H9 (cell line): ENCODE data around the gene AKR1E2. TPM values are rescaled to one million over a fixed set of nuclear protein-coding genes. Genes with fewer than 3 reads are reported as not detected.

ENCODE experiments used
- DNase-seq: peaks from one replicate; pipeline ENCODE4 v3.0.0-alpha.2; 2017
- H2AFZ ChIP-seq: one replicate; pipeline ENCODE4 v1.6.1; 2013; ENCODE audit warnings: mild to moderate bottlenecking, low read length, control low read depth, moderate library complexity
- H2AK5ac ChIP-seq: 2 replicates; pipeline ENCODE4 v1.6.1; 2013; ENCODE audit warnings: low read length, control low read depth, mixed read lengths; ENCODE audit not compliant: insufficient read length
- H2BK120ac ChIP-seq: one replicate; pipeline ENCODE4 v1.6.1; 2013; ENCODE audit warnings: low read depth, mild to moderate bottlenecking, low read length, control low read depth, inconsistent platforms; ENCODE audit not compliant: poor library complexity, severe bottlenecking
- H2BK12ac ChIP-seq: 2 replicates; pipeline ENCODE4 v1.6.1; 2013; ENCODE audit warnings: low read length, control low read depth, mixed read lengths, low read depth; ENCODE audit not compliant: insufficient read length
- H2BK15ac ChIP-seq: 2 replicates; pipeline ENCODE4 v1.6.1; 2013; ENCODE audit warnings: low read depth, low read length, control low read depth
- H2BK20ac ChIP-seq: one replicate; pipeline ENCODE4 v1.6.1; 2013; ENCODE audit warnings: low read depth, mild to moderate bottlenecking, low read length, control low read depth, inconsistent platforms; ENCODE audit not compliant: poor library complexity, severe bottlenecking
- H2BK5ac ChIP-seq: 2 replicates; pipeline ENCODE4 v1.6.1; 2013; ENCODE audit warnings: low read length, control low read depth, mixed read lengths; ENCODE audit not compliant: insufficient read length
- H3K14ac ChIP-seq: 2 replicates; pipeline ENCODE4 v1.6.1; 2013; ENCODE audit warnings: low read length, control low read depth; ENCODE audit not compliant: insufficient read depth
- H3K18ac ChIP-seq: 2 replicates; pipeline ENCODE4 v1.6.1; 2013; ENCODE audit warnings: low read depth, mild to moderate bottlenecking, mixed read lengths, low read length, control low read depth; ENCODE audit not compliant: insufficient read length
- H3K23ac ChIP-seq: 2 replicates; pipeline ENCODE4 v1.6.1; 2013; ENCODE audit warnings: low read length, control low read depth, mixed read lengths, low read depth; ENCODE audit not compliant: insufficient read length
- H3K23me2 ChIP-seq: 2 replicates; pipeline ENCODE4 v1.6.1; 2013; ENCODE audit warnings: low read depth, mild to moderate bottlenecking, mixed read lengths, low read length, control low read depth; ENCODE audit not compliant: insufficient read length, poor library complexity, severe bottlenecking
- H3K27ac ChIP-seq: 2 replicates; pipeline ENCODE4 v1.5.1; 2013; ENCODE audit warnings: low read length, control low read depth, mixed read lengths, low read depth; ENCODE audit not compliant: insufficient read length
- H3K27me3 ChIP-seq: 2 replicates; pipeline ENCODE4 v1.6.1; 2013; ENCODE audit warnings: low read length, control low read depth, inconsistent platforms; ENCODE audit not compliant: insufficient read depth
- H3K4ac ChIP-seq: 2 replicates; pipeline ENCODE4 v1.6.1; 2013; ENCODE audit warnings: low read depth, mild to moderate bottlenecking, control low read depth, inconsistent platforms, low read length, moderate library complexity
- H3K4me1 ChIP-seq: 2 replicates; pipeline ENCODE4 v1.6.1; 2013; ENCODE audit warnings: low read length, control low read depth, inconsistent platforms; ENCODE audit not compliant: insufficient read depth
- H3K4me2 ChIP-seq: 2 replicates; pipeline ENCODE4 v1.6.1; 2013; ENCODE audit warnings: low read length, control low read depth, mixed read lengths; ENCODE audit not compliant: insufficient read length, insufficient read depth
- H3K56ac ChIP-seq: 2 replicates; pipeline ENCODE4 v1.6.1; 2013; ENCODE audit warnings: low read depth, mild to moderate bottlenecking, mixed read lengths, low read length, control low read depth; ENCODE audit not compliant: insufficient read length
- H3K79me1 ChIP-seq: 2 replicates; pipeline ENCODE4 v1.6.1; 2013; ENCODE audit warnings: low read depth, mild to moderate bottlenecking, moderate library complexity, low read length, control low read depth, inconsistent platforms; ENCODE audit not compliant: insufficient read depth, poor library complexity, severe bottlenecking
- H3K79me2 ChIP-seq: 2 replicates; pipeline ENCODE4 v1.6.1; 2013; ENCODE audit warnings: low read length, control low read depth, inconsistent platforms; ENCODE audit not compliant: insufficient read depth
- H3K9ac ChIP-seq: 2 replicates; pipeline ENCODE4 v1.6.1; 2013; ENCODE audit warnings: low read length, control low read depth, mixed read lengths; ENCODE audit not compliant: insufficient read length; ENCODE audit errors: extremely low read depth
- H3K9me3 ChIP-seq: one replicate; pipeline ENCODE4 v1.6.1; 2013; ENCODE audit warnings: low read depth, low read length, inconsistent platforms; ENCODE audit not compliant: control insufficient read depth
- H3T11ph ChIP-seq: one replicate; pipeline ENCODE4 v1.6.1; 2013; ENCODE audit warnings: mild to moderate bottlenecking, low read length, control low read depth, inconsistent platforms
- H4K20me1 ChIP-seq: one replicate; pipeline ENCODE4 v1.6.1; 2013; ENCODE audit not compliant: control insufficient read depth, insufficient read length, insufficient read depth
- H4K5ac ChIP-seq: 2 replicates; pipeline ENCODE4 v1.6.1; 2013; ENCODE audit warnings: low read depth, mild to moderate bottlenecking, mixed read lengths, low read length, control low read depth; ENCODE audit not compliant: insufficient read length
- H4K8ac ChIP-seq: replicated peaks from 2 replicates; pipeline ENCODE4 v1.6.1; 2013; ENCODE audit warnings: low read length, control low read depth, mixed read lengths, low read depth; ENCODE audit not compliant: insufficient read length
- H4K91ac ChIP-seq: 2 replicates; pipeline ENCODE4 v1.6.1; 2013; ENCODE audit warnings: low read depth, mild to moderate bottlenecking, moderate library complexity, mixed read lengths, low read length, control low read depth; ENCODE audit not compliant: insufficient read length
- H3K27ac Mint-ChIP-seq, 3 experiments: 2 replicates in 2 of 3; 3 replicates in 1 of 3; pipeline ENCODE4 v1.8.0; 2020 to 2021; ENCODE audit warnings: mixed read lengths in 3 of 3, mild to moderate bottlenecking in 1 of 3, moderate library complexity in 1 of 3
- H3K27me3 Mint-ChIP-seq: 2 replicates; pipeline ENCODE4 v1.8.0; 2021; ENCODE audit warnings: low read depth, mild to moderate bottlenecking, moderate library complexity, mixed read lengths
- H3K36me3 Mint-ChIP-seq, 3 experiments: 2 replicates in 2 of 3; 3 replicates in 1 of 3; pipeline ENCODE4 v1.8.0; 2020 to 2021; ENCODE audit warnings: low read depth in 3 of 3, mixed read lengths in 3 of 3; ENCODE audit not compliant: insufficient read depth in 1 of 3
- H3K4me1 Mint-ChIP-seq, 2 experiments: 2 replicates each; pipeline ENCODE4 v1.8.0; 2020; ENCODE audit warnings: mixed read lengths in 2 of 2
- H3K4me3 Mint-ChIP-seq, 2 experiments: 2 replicates in 1 of 2; 3 replicates in 1 of 2; pipeline ENCODE4 v1.8.0; 2020 to 2021; ENCODE audit warnings: mild to moderate bottlenecking in 2 of 2, mixed read lengths in 2 of 2, moderate library complexity in 1 of 2
- H3K9me3 Mint-ChIP-seq, 2 experiments: 2 replicates in 1 of 2; 3 replicates in 1 of 2; pipeline ENCODE4 v1.8.0; 2020; ENCODE audit warnings: mild to moderate bottlenecking in 2 of 2, mixed read lengths in 2 of 2, moderate library complexity in 1 of 2
- WGBS: extraction: QIAGEN DNeasy Blood & Tissue Kit; methylation state at CpG from one replicate; pipeline ENCODE4 v1.1.7; 2013; ENCODE audit warnings: missing lambda C conversion rate, low lambda C conversion rate, mixed read lengths; ENCODE audit not compliant: insufficient read length; ENCODE audit errors: extremely low coverage; 5-methylcytosine and 5-hydroxymethylcytosine counted together
- total RNA-seq: library from RNA; stranded (reverse); gene quantifications from 2 replicates; pipeline ENCODE4 v1.2.1, GENCODE V29; 2021
- TF ChIP-seq, protein P1 (sequence below): fragments of 200-600 bp; sonication (generic); conservative IDR thresholded peaks from 3 replicates; pipeline ENCODE4 v1.8.0; 2021; ENCODE audit warnings: antibody characterized with exemption, mild to moderate bottlenecking

Gene AKR1E2
- total RNA-seq, 1 experiment from 2014 or later: 2.2 TPM

DNA sequence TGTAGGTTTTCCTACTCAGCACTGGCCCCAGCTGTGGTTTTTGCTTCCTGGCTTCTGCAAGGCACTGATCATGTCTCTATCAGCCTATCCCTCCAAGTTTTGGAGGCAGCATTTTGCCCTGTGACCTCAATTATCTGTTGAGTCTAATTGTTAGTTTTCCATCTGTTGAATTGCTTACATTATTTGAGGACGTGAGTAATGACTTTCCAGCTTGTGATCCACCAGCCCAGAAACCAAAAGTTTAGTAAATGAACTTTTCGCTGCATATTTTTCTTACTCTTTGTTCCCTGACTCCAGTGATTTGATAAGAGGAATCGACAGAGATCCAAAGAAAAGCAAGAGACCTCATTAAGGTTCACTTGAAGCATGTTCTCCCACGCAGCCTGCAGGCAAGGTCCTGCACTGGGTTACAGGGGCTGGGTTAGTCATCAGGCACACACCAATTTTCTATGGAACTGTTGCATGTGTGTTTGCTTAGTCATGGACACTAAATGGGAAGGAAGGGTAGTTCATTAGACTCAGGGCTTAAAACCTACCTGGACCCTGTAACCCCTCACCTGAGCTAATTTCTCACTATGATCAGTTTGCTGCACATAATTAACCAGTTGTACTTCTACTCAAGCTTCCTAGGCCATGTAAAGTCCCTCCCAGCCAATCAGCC, 57.2 kb downstream of the AKR1E2 start:
- peaks cover 8 to 69% of the 10 kb centered on the region in 2 experiments for H3K9me3 Mint-ChIP-seq
- no peak overlapping the region for H3K27ac ChIP-seq
- WGBS: no CpG with 5 or more reads among the region's 4 CpGs

More for the DNA sequence above, 57.2 kb downstream of the AKR1E2 start:
- no peak overlapping the region for H4K8ac ChIP-seq
- no peaks in the 10 kb centered on the region for H3K79me1 ChIP-seq
- no peaks in the 10 kb centered on the region for H4K20me1 ChIP-seq
- no peaks in the 10 kb centered on the region for H3K27me3 ChIP-seq
- H3K36me3 Mint-ChIP-seq: peaks cover 0 to 7% (median 4%) of the 10 kb centered on the region in 3 experiments; a peak in 4 of 7 replicates
- no peak overlapping the region for H3K23ac ChIP-seq
- TF ChIP-seq, protein P1, sequence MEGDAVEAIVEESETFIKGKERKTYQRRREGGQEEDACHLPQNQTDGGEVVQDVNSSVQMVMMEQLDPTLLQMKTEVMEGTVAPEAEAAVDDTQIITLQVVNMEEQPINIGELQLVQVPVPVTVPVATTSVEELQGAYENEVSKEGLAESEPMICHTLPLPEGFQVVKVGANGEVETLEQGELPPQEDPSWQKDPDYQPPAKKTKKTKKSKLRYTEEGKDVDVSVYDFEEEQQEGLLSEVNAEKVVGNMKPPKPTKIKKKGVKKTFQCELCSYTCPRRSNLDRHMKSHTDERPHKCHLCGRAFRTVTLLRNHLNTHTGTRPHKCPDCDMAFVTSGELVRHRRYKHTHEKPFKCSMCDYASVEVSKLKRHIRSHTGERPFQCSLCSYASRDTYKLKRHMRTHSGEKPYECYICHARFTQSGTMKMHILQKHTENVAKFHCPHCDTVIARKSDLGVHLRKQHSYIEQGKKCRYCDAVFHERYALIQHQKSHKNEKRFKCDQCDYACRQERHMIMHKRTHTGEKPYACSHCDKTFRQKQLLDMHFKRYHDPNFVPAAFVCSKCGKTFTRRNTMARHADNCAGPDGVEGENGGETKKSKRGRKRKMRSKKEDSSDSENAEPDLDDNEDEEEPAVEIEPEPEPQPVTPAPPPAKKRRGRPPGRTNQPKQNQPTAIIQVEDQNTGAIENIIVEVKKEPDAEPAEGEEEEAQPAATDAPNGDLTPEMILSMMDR: no peak
- no peak for DNase-seq
- H2BK20ac ChIP-seq: no peak overlapping the region
- no peaks in the 10 kb centered on the region for H3K79me2 ChIP-seq
- no peak overlapping the region for H3K9ac ChIP-seq
- no peak overlapping the region for H3K4me2 ChIP-seq
- H2AFZ ChIP-seq: no peak overlapping the region
- no peaks in the 10 kb centered on the region for H3K23me2 ChIP-seq
- H2BK12ac ChIP-seq: no peak overlapping the region
- no peak overlapping the region for H3K14ac ChIP-seq
- no peak overlapping the region for H2BK15ac ChIP-seq
- no peak overlapping the region for H3T11ph ChIP-seq
- no peak overlapping the region for H3K27ac Mint-ChIP-seq
- no peak overlapping the region for H3K56ac ChIP-seq
- H2BK5ac ChIP-seq: no peak overlapping the region
- no peak overlapping the region for H2BK120ac ChIP-seq
- no peak overlapping the region for H3K18ac ChIP-seq
- H3K4me1 ChIP-seq: no peaks in the 10 kb centered on the region
- H3K27me3 Mint-ChIP-seq: peaks cover 4% of the 10 kb centered on the region; the same call in 1 of the 2 replicates
- H2AK5ac ChIP-seq: no peak overlapping the region
- no peak overlapping the region for H3K4ac ChIP-seq
- no peak overlapping the region for H4K5ac ChIP-seq
- H4K91ac ChIP-seq: no peak overlapping the region
- H3K4me3 Mint-ChIP-seq: no peak overlapping the region
- H3K9me3 ChIP-seq: no peaks in the 10 kb centered on the region
- no peaks in the 10 kb centered on the region for H3K4me1 Mint-ChIP-seq
